Measurements from ENCODE around the gene ZBTB32.

DNA sequence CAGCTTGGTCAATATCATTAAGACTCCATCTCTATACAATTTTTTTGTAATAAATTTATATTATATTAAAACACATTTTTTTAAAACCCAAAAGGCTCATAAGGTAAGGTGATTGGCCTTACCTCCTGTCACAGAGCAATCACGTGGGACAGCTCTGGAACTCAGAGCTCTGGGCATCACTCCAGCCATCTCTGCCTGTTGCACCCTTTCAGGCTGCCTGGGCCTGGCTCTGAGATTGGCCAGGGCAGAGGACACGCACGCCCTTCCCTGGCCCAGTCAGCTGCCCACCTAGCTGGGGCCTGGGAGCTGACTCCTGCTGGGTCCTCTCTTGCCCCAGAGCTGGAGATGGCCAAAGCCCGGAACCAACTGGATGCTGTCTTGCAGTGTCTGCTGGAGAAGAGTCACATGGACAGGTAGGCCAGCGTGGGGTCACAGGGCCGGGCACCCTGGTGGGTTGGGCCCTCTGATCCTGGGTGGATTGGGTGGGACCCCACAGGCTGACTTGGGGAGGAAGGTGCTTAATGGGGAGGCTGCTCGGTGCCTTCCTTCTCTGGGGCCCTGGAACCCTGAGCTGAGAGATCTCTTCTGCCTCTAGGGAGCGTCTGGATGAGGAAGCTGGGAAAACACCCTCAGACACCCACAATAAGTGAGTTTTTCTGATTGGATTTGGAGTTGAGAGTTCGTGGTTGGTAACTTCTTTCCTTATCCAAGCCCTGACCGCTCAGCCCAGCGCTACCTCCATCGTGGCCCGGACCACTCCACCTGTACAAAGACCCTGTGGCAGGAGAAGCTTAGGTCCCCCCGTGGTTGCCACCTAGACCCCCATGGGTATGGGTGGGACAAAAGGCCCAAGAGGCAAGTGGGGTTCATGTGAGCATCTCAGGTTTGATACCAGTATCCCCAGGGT lies 47.7 kb downstream of the ZBTB32 start:
- TF ChIP-seq CTCF (IDR thresholded peaks at IDR 0.05; ENCODE audit: low read depth, low read length, poor library complexity, severe bottlenecking) (no peak), EZH2phosphoT487 (IDR thresholded peaks at IDR 0.05; ENCODE audit: borderline replicate concordance, low read length) (no peak)
